PC-9 (cell line): Measurements from ENCODE around the gene CEACAM6.

Source experiments
- EZH2 ChIP-seq: fragments of 200-600 bp; sonication (generic); IDR thresholded peaks from 2 replicates; pipeline ENCODE4 v1.8.0; 2017; ENCODE audit warnings: antibody characterized with exemption, low read depth
- TF ChIP-seq, protein P1 (sequence below): fragments of 200-600 bp; sonication (generic); conservative IDR thresholded peaks from 2 replicates; pipeline ENCODE4 v1.6.1; 2017; ENCODE audit warnings: mixed run types, antibody characterized with exemption, mild to moderate bottlenecking, moderate library complexity

DNA sequence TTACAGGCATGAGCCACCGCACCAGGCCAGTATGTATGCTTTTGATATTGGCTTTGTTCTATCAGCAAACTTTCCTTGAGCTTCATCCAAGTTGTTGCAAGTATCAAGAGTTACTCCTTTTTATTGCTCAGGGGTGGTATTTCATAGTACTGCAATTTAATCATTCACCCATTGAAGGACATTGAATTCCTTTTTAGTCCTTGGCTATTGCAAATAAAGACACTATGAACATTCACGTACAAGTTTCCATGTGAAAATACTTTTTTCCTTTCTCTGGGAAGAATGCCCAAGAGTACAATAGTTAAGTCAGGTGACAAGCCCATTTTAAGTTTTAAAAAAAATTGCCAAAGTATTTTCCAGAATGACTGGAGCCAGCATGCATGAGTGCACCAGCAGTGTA lies 61.4 kb downstream of the CEACAM6 start:
- TF ChIP-seq, protein P1, sequence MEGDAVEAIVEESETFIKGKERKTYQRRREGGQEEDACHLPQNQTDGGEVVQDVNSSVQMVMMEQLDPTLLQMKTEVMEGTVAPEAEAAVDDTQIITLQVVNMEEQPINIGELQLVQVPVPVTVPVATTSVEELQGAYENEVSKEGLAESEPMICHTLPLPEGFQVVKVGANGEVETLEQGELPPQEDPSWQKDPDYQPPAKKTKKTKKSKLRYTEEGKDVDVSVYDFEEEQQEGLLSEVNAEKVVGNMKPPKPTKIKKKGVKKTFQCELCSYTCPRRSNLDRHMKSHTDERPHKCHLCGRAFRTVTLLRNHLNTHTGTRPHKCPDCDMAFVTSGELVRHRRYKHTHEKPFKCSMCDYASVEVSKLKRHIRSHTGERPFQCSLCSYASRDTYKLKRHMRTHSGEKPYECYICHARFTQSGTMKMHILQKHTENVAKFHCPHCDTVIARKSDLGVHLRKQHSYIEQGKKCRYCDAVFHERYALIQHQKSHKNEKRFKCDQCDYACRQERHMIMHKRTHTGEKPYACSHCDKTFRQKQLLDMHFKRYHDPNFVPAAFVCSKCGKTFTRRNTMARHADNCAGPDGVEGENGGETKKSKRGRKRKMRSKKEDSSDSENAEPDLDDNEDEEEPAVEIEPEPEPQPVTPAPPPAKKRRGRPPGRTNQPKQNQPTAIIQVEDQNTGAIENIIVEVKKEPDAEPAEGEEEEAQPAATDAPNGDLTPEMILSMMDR, result no peak
- no peak for TF ChIP-seq EZH2
